ENCODE data around the gene MBD5.

The MBD5 gene

GRCh38 chr2:148555622-148556294 lies 534.9 kb downstream of the MBD5 start:
- no peak for DNase-seq (ENCODE audit: low read depth)
- TF ChIP-seq, protein P1, sequence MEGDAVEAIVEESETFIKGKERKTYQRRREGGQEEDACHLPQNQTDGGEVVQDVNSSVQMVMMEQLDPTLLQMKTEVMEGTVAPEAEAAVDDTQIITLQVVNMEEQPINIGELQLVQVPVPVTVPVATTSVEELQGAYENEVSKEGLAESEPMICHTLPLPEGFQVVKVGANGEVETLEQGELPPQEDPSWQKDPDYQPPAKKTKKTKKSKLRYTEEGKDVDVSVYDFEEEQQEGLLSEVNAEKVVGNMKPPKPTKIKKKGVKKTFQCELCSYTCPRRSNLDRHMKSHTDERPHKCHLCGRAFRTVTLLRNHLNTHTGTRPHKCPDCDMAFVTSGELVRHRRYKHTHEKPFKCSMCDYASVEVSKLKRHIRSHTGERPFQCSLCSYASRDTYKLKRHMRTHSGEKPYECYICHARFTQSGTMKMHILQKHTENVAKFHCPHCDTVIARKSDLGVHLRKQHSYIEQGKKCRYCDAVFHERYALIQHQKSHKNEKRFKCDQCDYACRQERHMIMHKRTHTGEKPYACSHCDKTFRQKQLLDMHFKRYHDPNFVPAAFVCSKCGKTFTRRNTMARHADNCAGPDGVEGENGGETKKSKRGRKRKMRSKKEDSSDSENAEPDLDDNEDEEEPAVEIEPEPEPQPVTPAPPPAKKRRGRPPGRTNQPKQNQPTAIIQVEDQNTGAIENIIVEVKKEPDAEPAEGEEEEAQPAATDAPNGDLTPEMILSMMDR (IDR thresholded peaks at IDR 0.05; ENCODE audit: insufficient read depth, low read depth, low read length, missing control alignments) = no peak
- no peak overlapping the region for H3K4me3 ChIP-seq (ENCODE audit: low read depth, low read length)

- TF ChIP-seq, protein P1 (IDR thresholded peaks at IDR 0.05; ENCODE audit: insufficient read depth, low read depth, low read length, missing control alignments) = peak; percentile 48
- no peak overlapping the region for H3K4me3 ChIP-seq (ENCODE audit: low read depth, low read length)
- peak; percentile 81 for DNase-seq (ENCODE audit: low read depth)
Observed at GRCh38 chr2:148557844-148558436, 537.0 kb downstream of the MBD5 start.

DNA sequence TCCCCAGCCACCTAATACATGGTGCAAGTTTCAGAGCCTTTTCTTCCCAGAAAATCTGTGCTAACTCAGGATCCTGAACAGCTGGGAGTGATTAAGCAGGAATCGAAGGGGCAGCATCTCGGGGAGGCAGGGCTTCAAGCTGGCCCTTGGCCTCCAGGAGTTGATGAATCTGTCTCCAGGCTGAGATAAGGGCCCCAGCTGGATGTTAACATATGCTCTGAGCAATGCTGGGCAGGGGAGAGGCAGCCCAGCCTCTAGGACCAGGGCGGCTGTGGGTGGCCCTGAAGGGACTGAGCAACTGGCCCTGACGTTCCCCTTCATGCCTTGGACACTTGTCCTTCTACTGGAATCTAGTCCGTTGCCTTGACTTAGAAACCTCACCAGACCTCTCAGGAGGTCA lies 539.6 kb downstream of the MBD5 start:
- no peak for DNase-seq (ENCODE audit: low read depth)
- no peak overlapping the region for H3K4me3 ChIP-seq (ENCODE audit: low read depth, low read length)
- TF ChIP-seq, protein P1 (IDR thresholded peaks at IDR 0.05; ENCODE audit: insufficient read depth, low read depth, low read length, missing control alignments) = no peak

DNA sequence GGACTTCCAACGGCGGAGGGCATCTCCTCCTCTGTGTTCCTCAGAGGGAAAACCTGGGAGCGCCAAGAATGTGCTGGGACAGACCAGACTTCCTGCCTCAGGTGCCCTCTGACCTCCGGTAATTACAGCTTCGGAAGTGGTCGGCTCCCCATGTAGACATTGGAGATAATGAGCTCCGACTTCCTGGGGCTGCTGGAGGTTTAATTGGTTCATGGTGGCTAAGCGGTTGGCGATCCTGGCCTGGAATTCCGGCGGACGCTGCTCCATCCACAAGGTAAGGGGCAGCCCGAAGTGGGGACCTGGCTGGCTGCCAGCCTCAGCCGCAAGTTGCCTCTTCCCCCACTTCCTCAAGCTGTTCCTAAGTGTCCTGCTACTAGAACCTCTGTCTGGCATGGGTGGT lies 540.5 kb downstream of the MBD5 start:
- H3K4me3 ChIP-seq (ENCODE audit: low read depth, low read length) = no peak overlapping the region
- TF ChIP-seq, protein P1 (IDR thresholded peaks at IDR 0.05; ENCODE audit: insufficient read depth, low read depth, low read length, missing control alignments) = no peak
- no peak for DNase-seq (ENCODE audit: low read depth)

GRCh38 chr2:148565272-148565894 lies 544.5 kb downstream of the MBD5 start:
- no peak for DNase-seq (ENCODE audit: low read depth)
- H3K4me3 ChIP-seq (ENCODE audit: low read depth, low read length) = no peak overlapping the region
- TF ChIP-seq, protein P1 (IDR thresholded peaks at IDR 0.05; ENCODE audit: insufficient read depth, low read depth, low read length, missing control alignments) = no peak

All from GM12865 (cell line).